Upper lobe of left lung (tissue), 6 donors: ENCODE measurements around the gene NOTCH4. TPM values are rescaled to one million over a fixed set of nuclear protein-coding genes. Genes with fewer than 3 reads are reported as not detected.

Experiments
- ATAC-seq, 2 donors: fragments of 200-7000 bp; cut with Tn5 transposase; one replicate each; pipeline ENCODE4 v1.9.1; 2022; ENCODE audit warnings: mild to moderate bottlenecking in 2 of 2, moderate library complexity in 2 of 2; ENCODE audit not compliant: low FRiP score in 2 of 2
- DNase-seq, 2 donors: peaks; one replicate each; pipeline ENCODE4 v3.0.0-alpha.2; 2019 to 2020
- H3K27ac ChIP-seq, 4 donors: fragments of 200-600 bp; sonication (generic); one replicate each; pipeline ENCODE4 v1.5.1; 2016 to 2019
- H3K27me3 ChIP-seq, 4 donors: fragments of 200-600 bp; sonication (generic); one replicate each; pipeline ENCODE4 v1.5.1; 2017 to 2019
- H3K36me3 ChIP-seq, 4 donors: fragments of 200-600 bp; sonication (generic); one replicate each; pipeline ENCODE4 v1.5.1; 2016 to 2019
- H3K4me1 ChIP-seq, 4 donors: fragments of 200-600 bp; sonication (generic); one replicate each; pipeline ENCODE4 v1.5.1; 2018 to 2019
- H3K4me3 ChIP-seq, 4 donors: fragments of 200-600 bp; sonication (generic); one replicate each; pipeline ENCODE4 v1.5.1; 2017 to 2019; ENCODE audit warnings: mild to moderate bottlenecking in 2 of 4, moderate library complexity in 1 of 4
- H3K9me3 ChIP-seq, 4 donors: fragments of 200-600 bp; sonication (generic); one replicate each; pipeline ENCODE4 v1.5.1; 2018 to 2019
- CTCF ChIP-seq, 6 experiments: fragments of 450-650 bp in 4 of 6; fragments of 200-600 bp in 2 of 6; sonication (generic) in 2 of 6; IDR thresholded peaks; one replicate each; pipeline ENCODE4 v1.5.1; 2016 to 2019; ENCODE audit warnings: antibody characterized with exemption in 6 of 6
- EP300 ChIP-seq, 4 donors: sonication (generic); formaldehyde crosslinking; IDR thresholded peaks; one replicate each; pipeline ENCODE4 v1.5.1; 2017; ENCODE audit warnings: antibody characterized with exemption in 4 of 4, control low read depth in 2 of 4
- POLR2A ChIP-seq, 4 donors: fragments of 450-650 bp; IDR thresholded peaks; one replicate each; pipeline ENCODE4 v1.5.1; 2016 to 2017; ENCODE audit warnings: antibody characterized with exemption in 4 of 4, mild to moderate bottlenecking in 2 of 4
- POLR2AphosphoS5 ChIP-seq, 2 donors: sonication (generic); formaldehyde crosslinking; IDR thresholded peaks; one replicate each; pipeline ENCODE4 v1.5.1; 2017; ENCODE audit warnings: antibody characterized with exemption in 2 of 2
- WGBS, 2 donors: methylation state at CpG; one replicate each; pipeline ENCODE4 v1.1.5; 2017 to 2018; 5-methylcytosine and 5-hydroxymethylcytosine counted together
- total RNA-seq, 6 donors: library from RNA; depleted of rRNA in 4 of 6; stranded (reverse); fragments of >200 nt in 4 of 6; gene quantifications; one replicate each; pipeline versions ENCODE4 v1.1.0 to v1.2.1, GENCODE V29; 2016 to 2021
- donor health status: DM: no; HTN: no; CAD: no; lungs with moderate emphysema.
- donor health status: DM: no; HTN: yes; CAD: no; lungs with severe emphysema.

Gene NOTCH4
- total RNA-seq, 6 donors from 2014 or later: 27.0 to 139 (median 65.1) TPM

- DNase-seq: no peak
- H3K27me3 ChIP-seq: no peaks in the 10 kb centered on the region
- TF ChIP-seq CTCF (IDR thresholded peaks at IDR 0.05): no peak
- no peak for TF ChIP-seq POLR2A (IDR thresholded peaks at IDR 0.05)
- TF ChIP-seq EP300 (IDR thresholded peaks at IDR 0.05): no peak
- TF ChIP-seq POLR2AphosphoS5 (IDR thresholded peaks at IDR 0.05): no peak
- no peak for ATAC-seq
- H3K4me3 ChIP-seq: no peak overlapping the region
- no peak overlapping the region for H3K27ac ChIP-seq
- H3K36me3 ChIP-seq: peaks cover 0 to 32% (median 23%) of the 10 kb centered on the region in 4 donors
- no peaks in the 10 kb centered on the region for H3K9me3 ChIP-seq
- WGBS, 2 donors: 71 to 82% methylated on average over 4 of the region's 4 CpGs
- H3K4me1 ChIP-seq: peaks cover 23 to 39% (median 30%) of the 10 kb centered on the region in 4 donors
These were observed 50.7 kb downstream of the NOTCH4 start for GRCh38 chr6:32173051-32173727.

- H3K27ac ChIP-seq: no peak overlapping the region
- H3K27me3 ChIP-seq: no peaks in the 10 kb centered on the region
- no peak for TF ChIP-seq POLR2A (IDR thresholded peaks at IDR 0.05)
- TF ChIP-seq EP300 (IDR thresholded peaks at IDR 0.05): no peak
- no peak for TF ChIP-seq CTCF (IDR thresholded peaks at IDR 0.05)
- TF ChIP-seq POLR2AphosphoS5 (IDR thresholded peaks at IDR 0.05): no peak
- ATAC-seq (no peak), DNase-seq (no peak)
- WGBS, 2 donors: 94 to 96% methylated on average over 6 of the region's 6 CpGs
- no peaks in the 10 kb centered on the region for H3K9me3 ChIP-seq
- no peak overlapping the region for H3K4me3 ChIP-seq
- peaks cover 13 to 28% (median 19%) of the 10 kb centered on the region in 4 donors for H3K4me1 ChIP-seq
- H3K36me3 ChIP-seq: peaks cover 0 to 48% (median 32%) of the 10 kb centered on the region in 4 donors
These were observed 52.6 kb downstream of the NOTCH4 start for GRCh38 chr6:32171234-32171633.

GRCh38 chr6:32170294-32170693, 53.6 kb downstream of the NOTCH4 start:
- Histone ChIP-seq H3K27me3 (no peaks in the 10 kb centered on the region), H3K4me1 (peaks cover 9 to 24% (median 15%) of the 10 kb centered on the region in 4 donors), H3K36me3 (peaks cover 0 to 48% (median 32%) of the 10 kb centered on the region in 4 donors), H3K4me3 (no peak overlapping the region), H3K27ac (no peak overlapping the region), H3K9me3 (no peaks in the 10 kb centered on the region)
- 92 to 93% methylated on average over 4 to 11 of the region's 11 CpGs for WGBS, 2 donors
- DNase-seq: no peak
- ATAC-seq: no peak
- TF ChIP-seq POLR2A (IDR thresholded peaks at IDR 0.05): no peak
- no peak for TF ChIP-seq POLR2AphosphoS5 (IDR thresholded peaks at IDR 0.05)
- no peak for TF ChIP-seq EP300 (IDR thresholded peaks at IDR 0.05)

GRCh38 chr6:32168807-32169591, 54.9 kb downstream of the NOTCH4 start:
- DNase-seq: no peak
- no peaks in the 10 kb centered on the region for H3K9me3 ChIP-seq
- no peak for TF ChIP-seq POLR2A (IDR thresholded peaks at IDR 0.05)
- TF ChIP-seq CTCF (IDR thresholded peaks at IDR 0.05): no peak
- no peak for TF ChIP-seq POLR2AphosphoS5 (IDR thresholded peaks at IDR 0.05)
- no peak for TF ChIP-seq EP300 (IDR thresholded peaks at IDR 0.05)
- H3K27me3 ChIP-seq: no peaks in the 10 kb centered on the region
- H3K27ac ChIP-seq: peak overlapping the region in 1 of 4 donors; percentile 13
- ATAC-seq: peak in 1 of 2 donors; percentile 20
- peaks cover 0 to 18% (median 8%) of the 10 kb centered on the region in 4 donors for H3K4me1 ChIP-seq
- no peak overlapping the region for H3K4me3 ChIP-seq
- H3K36me3 ChIP-seq: peaks cover 0 to 48% (median 32%) of the 10 kb centered on the region in 4 donors
- 89% methylated on average over 8 to 11 of the region's 11 CpGs for WGBS, 2 donors

- peaks cover 0 to 11% (median 7%) of the 10 kb centered on the region in 4 donors for H3K4me1 ChIP-seq
- ATAC-seq (no peak), DNase-seq (no peak)
- H3K9me3 ChIP-seq: no peaks in the 10 kb centered on the region
- H3K27ac ChIP-seq: peak overlapping the region in 1 of 4 donors; percentile 7
- no peak overlapping the region for H3K4me3 ChIP-seq
- no peaks in the 10 kb centered on the region for H3K27me3 ChIP-seq
- TF ChIP-seq POLR2A (IDR thresholded peaks at IDR 0.05) (no peak), POLR2AphosphoS5 (IDR thresholded peaks at IDR 0.05) (no peak), CTCF (IDR thresholded peaks at IDR 0.05) (no peak)
- H3K36me3 ChIP-seq: peaks cover 0 to 48% (median 32%) of the 10 kb centered on the region in 4 donors
- WGBS, 2 donors: 77 to 87% methylated on average over 2 of the region's 2 CpGs
These were observed 55.5 kb downstream of the NOTCH4 start for GRCh38 chr6:32168350-32168749.
